HepG2 (cell line): ENCODE results near the gene CCSER1.

Experiments used
- CC2D1A ChIP-seq: sonication (generic); formaldehyde crosslinking; IDR thresholded peaks from 2 replicates; pipeline ENCODE4 v1.8.1; 2023; ENCODE audit warnings: mild to moderate bottlenecking, missing genetic modification reagents
- CENPBD1 ChIP-seq: sonication (generic); formaldehyde crosslinking; IDR thresholded peaks from 2 replicates; pipeline ENCODE4 v1.8.0; 2022; ENCODE audit warnings: missing genetic modification reagents, low read depth, mild to moderate bottlenecking, borderline replicate concordance
- CTCF ChIP-seq: sonication (generic); formaldehyde crosslinking; IDR thresholded peaks from 2 replicates; pipeline ENCODE4 v1.5.0; 2020; ENCODE audit warnings: mild to moderate bottlenecking, missing genetic modification reagents, moderate library complexity
- HDAC2 ChIP-seq: sonication (generic); formaldehyde crosslinking; IDR thresholded peaks from 2 replicates; pipeline ENCODE4 v1.4.0; 2020; ENCODE audit warnings: missing genetic modification reagents
- HNRNPL ChIP-seq: fragments of 200-400 bp; formaldehyde crosslinking; IDR thresholded peaks from 2 replicates; pipeline ENCODE4 v1.6.1; 2017; ENCODE audit warnings: mild to moderate bottlenecking, low read depth, low read length
- NR2C2 ChIP-seq: sonication (generic); formaldehyde crosslinking; IDR thresholded peaks from 2 replicates; pipeline ENCODE4 v1.4.0; 2020; ENCODE audit warnings: missing genetic modification reagents, mild to moderate bottlenecking, moderate library complexity, borderline replicate concordance
- RBM22 ChIP-seq: fragments of 200-400 bp; formaldehyde crosslinking; optimal IDR thresholded peaks from 2 replicates; pipeline ENCODE3; 2017; ENCODE audit warnings: mild to moderate bottlenecking, low read length, moderate library complexity
- SAFB2 ChIP-seq: sonication (generic); formaldehyde crosslinking; IDR thresholded peaks from 2 replicates; pipeline ENCODE4 v1.5.1; 2020; ENCODE audit warnings: missing genetic modification reagents, low read depth, mild to moderate bottlenecking, borderline replicate concordance
- WIZ ChIP-seq: sonication (generic); formaldehyde crosslinking; IDR thresholded peaks from 2 replicates; pipeline ENCODE4 v1.5.1; 2020; ENCODE audit warnings: mild to moderate bottlenecking, missing genetic modification reagents
- ZNF30 ChIP-seq: sonication (generic); formaldehyde crosslinking; IDR thresholded peaks from 2 replicates; pipeline ENCODE4 v1.5.0; 2020; ENCODE audit warnings: mild to moderate bottlenecking, missing genetic modification reagents

GRCh38 chr4:91601401-91601800 is 1474.2 kb downstream of the CCSER1 start:
- TF ChIP-seq CC2D1A (CRISPR knock-in tag), result no peak
- TF ChIP-seq HDAC2, result no peak
- no peak for TF ChIP-seq SAFB2 (CRISPR knock-in tag)
- no peak for TF ChIP-seq WIZ (CRISPR knock-in tag)
- no peak for TF ChIP-seq HNRNPL
- TF ChIP-seq CENPBD1 (CRISPR knock-in tag), result no peak
- no peak for TF ChIP-seq NR2C2 (CRISPR knock-in tag)
- no peak for TF ChIP-seq ZNF30
- no peak for TF ChIP-seq RBM22
- no peak for TF ChIP-seq CTCF (CRISPR knock-in tag)
